ENCODE measurements around the gene KLK6. TPM values are rescaled to one million over a fixed set of nuclear protein-coding genes. Genes with fewer than 3 reads are reported as not detected.

Gene KLK6
- total RNA-seq, 1 donor from 2014 or later: 5.0 TPM

GRCh38 chr19:50959731-50960500 lies 9.5 kb downstream of the KLK6 start:
- H3K27ac Mint-ChIP-seq: no peak overlapping the region
- TF ChIP-seq CTCF (conservative IDR thresholded peaks at IDR 0.05): no peak
- no peaks in the 10 kb centered on the region for H3K36me3 Mint-ChIP-seq
- H3K4me3 Mint-ChIP-seq: no peak overlapping the region
- DNase-seq (ENCODE audit: extremely low spot score, unreplicated experiment): no peak
- no peaks in the 10 kb centered on the region for H3K9me3 Mint-ChIP-seq
- H3K27me3 Mint-ChIP-seq: peaks cover 38% of the 10 kb centered on the region
- H3K4me1 Mint-ChIP-seq (ENCODE audit: unreplicated experiment): no peaks in the 10 kb centered on the region

- no peak for TF ChIP-seq CTCF (conservative IDR thresholded peaks at IDR 0.05)
- no peaks in the 10 kb centered on the region for H3K36me3 Mint-ChIP-seq
- no peak for DNase-seq (ENCODE audit: extremely low spot score, unreplicated experiment)
- no peak overlapping the region for H3K4me3 Mint-ChIP-seq
- H3K27ac Mint-ChIP-seq: no peak overlapping the region
- H3K27me3 Mint-ChIP-seq: peaks cover 35% of the 10 kb centered on the region
- no peaks in the 10 kb centered on the region for H3K9me3 Mint-ChIP-seq
- no peaks in the 10 kb centered on the region for H3K4me1 Mint-ChIP-seq (ENCODE audit: unreplicated experiment)
These were observed 11.8 kb downstream of the KLK6 start for GRCh38 chr19:50957587-50957986.

- Mint-ChIP-seq H3K4me1 (ENCODE audit: unreplicated experiment) (no peaks in the 10 kb centered on the region), H3K4me3 (no peak within 1 kb of the TSS), H3K27ac (no peak within 1 kb of the TSS), H3K27me3 (peaks cover 23% of the 10 kb centered on the region), H3K9me3 (no peaks in the 10 kb centered on the region), H3K36me3 (no peaks in the 10 kb centered on the region)
- no peak for TF ChIP-seq CTCF (conservative IDR thresholded peaks at IDR 0.05)
- no peak for DNase-seq (ENCODE audit: extremely low spot score, unreplicated experiment)
These were observed 16.5 kb downstream of the KLK6 start, which contains the start of gene KLK5 for GRCh38 chr19:50952910-50953309. Gene KLK5, minus strand, starts transcription at chr19:50953038. Its CDS starts 381 bp downstream, at chr19:50952657.

- Mint-ChIP-seq H3K27ac (no peak overlapping the region), H3K4me3 (no peak overlapping the region), H3K4me1 (ENCODE audit: unreplicated experiment) (no peaks in the 10 kb centered on the region), H3K9me3 (no peaks in the 10 kb centered on the region), H3K27me3 (peaks cover 30% of the 10 kb centered on the region), H3K36me3 (no peaks in the 10 kb centered on the region)
- no peak for TF ChIP-seq CTCF (conservative IDR thresholded peaks at IDR 0.05)
- no peak for DNase-seq (ENCODE audit: extremely low spot score, unreplicated experiment)
These were observed 19.5 kb downstream of the KLK6 start for GRCh38 chr19:50949861-50950260.

- H3K4me1 Mint-ChIP-seq (ENCODE audit: unreplicated experiment): no peaks in the 10 kb centered on the region
- no peaks in the 10 kb centered on the region for H3K36me3 Mint-ChIP-seq
- DNase-seq (ENCODE audit: extremely low spot score, unreplicated experiment): no peak
- H3K4me3 Mint-ChIP-seq: no peak overlapping the region
- no peaks in the 10 kb centered on the region for H3K9me3 Mint-ChIP-seq
- H3K27ac Mint-ChIP-seq: no peak overlapping the region
- peaks cover 27% of the 10 kb centered on the region for H3K27me3 Mint-ChIP-seq
- TF ChIP-seq CTCF (conservative IDR thresholded peaks at IDR 0.05): no peak
These were observed 22.3 kb downstream of the KLK6 start for GRCh38 chr19:50947123-50947522.

Measured in type B pancreatic cell (in vitro differentiated cells).